ENCODE measurements around the gene NPTXR. TPM values are rescaled to one million over a fixed set of nuclear protein-coding genes. Genes with fewer than 3 reads are reported as not detected.

NPTXR gene
- total and polyA plus RNA-seq, 4 donors: 0.98 to 5.8 (median 2.8) TPM

DNA sequence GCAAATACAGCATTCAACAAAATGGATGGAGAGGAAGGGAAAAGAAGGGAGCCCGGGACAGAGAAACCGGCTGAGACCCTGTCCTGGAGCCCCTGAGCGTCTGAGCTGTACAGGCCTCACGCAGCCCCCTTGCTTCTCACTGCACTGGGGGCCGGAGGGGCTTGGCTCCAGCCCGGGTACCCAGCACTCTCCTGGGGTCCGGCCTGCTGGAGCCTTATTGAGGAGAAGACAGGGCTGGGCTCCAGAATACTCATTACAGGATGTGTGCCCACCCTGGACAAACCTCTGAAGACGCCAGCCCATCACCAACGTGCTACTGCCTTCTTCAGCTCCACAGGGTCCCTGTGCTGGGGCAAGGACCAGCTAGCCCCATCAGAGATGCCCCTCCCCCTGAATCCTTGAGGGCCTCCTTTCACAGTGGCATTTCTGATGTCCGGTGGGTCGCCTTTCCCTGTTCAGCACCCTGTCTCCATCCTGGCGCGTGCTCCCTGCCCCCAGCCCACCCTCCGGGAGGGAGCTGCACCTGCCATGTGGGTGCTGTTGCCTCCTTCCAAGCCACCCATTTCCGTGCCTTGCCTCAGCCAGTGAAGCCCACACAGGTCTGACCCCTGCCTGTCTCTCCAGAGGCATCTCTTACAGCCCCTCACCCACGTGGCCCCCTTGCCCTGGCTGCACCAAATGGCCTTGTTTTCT lies 73.4 kb downstream of the NPTXR start:
- DNase-seq (no peak), ATAC-seq (ENCODE audit: insufficient read depth, low FRiP score) (no peak)
- H3K4me3 ChIP-seq: no peak overlapping the region
- H3K9me3 ChIP-seq (ENCODE audit: control insufficient read depth in 4 of 4, insufficient read depth in 3 of 4, low read length in 3 of 4): no peaks in the 10 kb centered on the region
- TF ChIP-seq, protein P1, sequence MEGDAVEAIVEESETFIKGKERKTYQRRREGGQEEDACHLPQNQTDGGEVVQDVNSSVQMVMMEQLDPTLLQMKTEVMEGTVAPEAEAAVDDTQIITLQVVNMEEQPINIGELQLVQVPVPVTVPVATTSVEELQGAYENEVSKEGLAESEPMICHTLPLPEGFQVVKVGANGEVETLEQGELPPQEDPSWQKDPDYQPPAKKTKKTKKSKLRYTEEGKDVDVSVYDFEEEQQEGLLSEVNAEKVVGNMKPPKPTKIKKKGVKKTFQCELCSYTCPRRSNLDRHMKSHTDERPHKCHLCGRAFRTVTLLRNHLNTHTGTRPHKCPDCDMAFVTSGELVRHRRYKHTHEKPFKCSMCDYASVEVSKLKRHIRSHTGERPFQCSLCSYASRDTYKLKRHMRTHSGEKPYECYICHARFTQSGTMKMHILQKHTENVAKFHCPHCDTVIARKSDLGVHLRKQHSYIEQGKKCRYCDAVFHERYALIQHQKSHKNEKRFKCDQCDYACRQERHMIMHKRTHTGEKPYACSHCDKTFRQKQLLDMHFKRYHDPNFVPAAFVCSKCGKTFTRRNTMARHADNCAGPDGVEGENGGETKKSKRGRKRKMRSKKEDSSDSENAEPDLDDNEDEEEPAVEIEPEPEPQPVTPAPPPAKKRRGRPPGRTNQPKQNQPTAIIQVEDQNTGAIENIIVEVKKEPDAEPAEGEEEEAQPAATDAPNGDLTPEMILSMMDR (IDR thresholded peaks at IDR 0.05; ENCODE audit: control extremely low read depth, extremely low read depth): no peak
- H3K27ac ChIP-seq (ENCODE audit: low read depth in 1 of 2, low read length in 1 of 2): no peak overlapping the region
- no peak overlapping the region for H3K9ac ChIP-seq (ENCODE audit: insufficient read depth in 1 of 2, low read length in 2 of 2)
- no peaks in the 10 kb centered on the region for H3K4me1 ChIP-seq (ENCODE audit: control insufficient read depth in 5 of 5, insufficient read depth in 5 of 5, low read length in 5 of 5)
- no peaks in the 10 kb centered on the region for H3K27me3 ChIP-seq (ENCODE audit: control insufficient read depth in 3 of 3, insufficient read depth in 3 of 3, low read length in 2 of 3)
- WGBS, 2 donors: 92 to 96% methylated on average over 16 of the region's 16 CpGs
- H3K36me3 ChIP-seq (ENCODE audit: control insufficient read depth in 4 of 4, insufficient read depth in 4 of 4, low read length in 4 of 4): no peaks in the 10 kb centered on the region

Other genes with a start within 250 kb of the NPTXR start
- 10 to 100 TPM in 1 of 2 donors, 1 to 10 TPM in 1; 9.9 to 10.0 TPM for gene FAM227A, start 187.6 kb downstream of the NPTXR start, total RNA-seq
- 1 to 10 TPM; 1.1 to 2.1 TPM for gene FAM227A, start 187.6 kb downstream of the NPTXR start, polyA plus RNA-seq
- 10 to 100 TPM; 25.9 to 32.4 TPM for gene CBY1, start 187.4 kb downstream of the NPTXR start, total RNA-seq
- gene CBY1, start 187.4 kb downstream of the NPTXR start, polyA plus RNA-seq: 10 to 100 TPM; 24.8 to 49.0 TPM
- 10 to 100 TPM; 27.3 to 57.7 TPM for gene TOMM22, start 162.1 kb downstream of the NPTXR start, total RNA-seq
- gene TOMM22, start 162.1 kb downstream of the NPTXR start, polyA plus RNA-seq: 10 to 100 TPM; 25.6 to 31.1 TPM
- 10 to 100 TPM; 38.2 to 64.0 TPM for gene JOSD1, start 143.1 kb downstream of the NPTXR start, total RNA-seq
- gene JOSD1, start 143.1 kb downstream of the NPTXR start, polyA plus RNA-seq: 10 to 100 TPM; 17.8 to 49.4 TPM
- 10 to 100 TPM; 61.7 to 69.1 TPM for gene GTPBP1, start 138.1 kb downstream of the NPTXR start, total RNA-seq
- gene GTPBP1, start 138.1 kb downstream of the NPTXR start, polyA plus RNA-seq: 10 to 100 TPM; 24.1 to 35.8 TPM
- gene SUN2, start 88.0 kb downstream of the NPTXR start, total RNA-seq: 100 to 1,000 TPM in 1 of 2 donors, 10 to 100 TPM in 1; 75.5 to 220 TPM
- 100 to 1,000 TPM in 1 of 2 donors, 10 to 100 TPM in 1; 58.6 to 138 TPM for gene SUN2, start 88.0 kb downstream of the NPTXR start, polyA plus RNA-seq
- 10 to 100 TPM; 28.4 to 29.0 TPM for gene DNAL4, start 49.9 kb downstream of the NPTXR start, total RNA-seq
- gene DNAL4, start 49.9 kb downstream of the NPTXR start, polyA plus RNA-seq: 10 to 100 TPM; 22.2 to 24.1 TPM
- gene CBX6, start 28.2 kb upstream of the NPTXR start, total RNA-seq: 10 to 100 TPM; 14.6 to 79.2 TPM
- 10 to 100 TPM; 18.8 to 27.9 TPM for gene CBX6, start 28.2 kb upstream of the NPTXR start, polyA plus RNA-seq
- 10 to 100 TPM in 1 of 2 donors, 1 to 10 TPM in 1; 6.2 to 12.0 TPM for gene APOBEC3A, start 113.6 kb upstream of the NPTXR start, total RNA-seq
- 10 to 100 TPM in 1 of 2 donors, 1 to 10 TPM in 1; 1.1 to 68.3 TPM for gene APOBEC3A, start 113.6 kb upstream of the NPTXR start, polyA plus RNA-seq
- 1 to 10 TPM; 1.0 to 4.5 TPM for gene APOBEC3B, start 138.3 kb upstream of the NPTXR start, total RNA-seq
- 1 to 10 TPM; 2.7 to 4.4 TPM for gene APOBEC3B, start 138.3 kb upstream of the NPTXR start, polyA plus RNA-seq
- gene APOBEC3C, start 170.2 kb upstream of the NPTXR start, total RNA-seq: 10 to 100 TPM; 11.1 to 21.7 TPM
- 10 to 100 TPM; 12.0 to 15.3 TPM for gene APOBEC3C, start 170.2 kb upstream of the NPTXR start, polyA plus RNA-seq
- gene APOBEC3D, start 177.1 kb upstream of the NPTXR start, total RNA-seq: 1 to 10 TPM; 2.5 to 2.6 TPM
- gene APOBEC3D, start 177.1 kb upstream of the NPTXR start, polyA plus RNA-seq: 1 to 10 TPM; 1.4 to 1.7 TPM
- 10 to 100 TPM in 1 of 2 donors, 1 to 10 TPM in 1; 7.7 to 12.1 TPM for gene APOBEC3F, start 196.8 kb upstream of the NPTXR start, total RNA-seq
- 1 to 10 TPM; 3.6 to 4.3 TPM for gene APOBEC3F, start 196.8 kb upstream of the NPTXR start, polyA plus RNA-seq
- 10 to 100 TPM; 12.8 to 15.2 TPM for gene APOBEC3G, start 233.2 kb upstream of the NPTXR start, total RNA-seq
- gene APOBEC3G, start 233.2 kb upstream of the NPTXR start, polyA plus RNA-seq: 10 to 100 TPM in 1 of 2 donors, 1 to 10 TPM in 1; 6.5 to 15.5 TPM